ENCODE results near the gene ESYT2. TPM values are rescaled to one million over a fixed set of nuclear protein-coding genes. Genes with fewer than 3 reads are reported as not detected.

The ESYT2 gene
- total RNA-seq, 1 experiment from 2014 or later, result 59.4 TPM

- Histone ChIP-seq H3K4me3 (ENCODE audit: low read depth, low read length) (no peak overlapping the region), H3K36me3 (ENCODE audit: control insufficient read depth, insufficient read depth, low read length) (peaks cover 2% of the 10 kb centered on the region), H3K27me3 (replicated peaks; ENCODE audit: control insufficient read depth, insufficient read depth, low read length) (no peaks in the 10 kb centered on the region), H3K9me3 (no peaks in the 10 kb centered on the region), H3K4me1 (no peaks in the 10 kb centered on the region)
- Mint-ChIP-seq H3K36me3 (ENCODE audit: insufficient read depth, unreplicated experiment) (peaks cover 62% of the 10 kb centered on the region), H3K9me3 (ENCODE audit: unreplicated experiment) (no peaks in the 10 kb centered on the region), H3K4me1 (ENCODE audit: low read depth, unreplicated experiment) (peaks cover 5% of the 10 kb centered on the region), H3K27ac (ENCODE audit: unreplicated experiment) (no peak overlapping the region), H3K4me3 (ENCODE audit: unreplicated experiment) (no peak overlapping the region), H3K27me3 (ENCODE audit: insufficient read depth, unreplicated experiment) (no peaks in the 10 kb centered on the region)
- BruUV-seq (replicated peaks), result no TSS peak
- no peak for TF ChIP-seq CTCF (IDR thresholded peaks at IDR 0.05; ENCODE audit: insufficient read depth in 1 of 2, low read depth in 1 of 2, low read length in 1 of 2, severe bottlenecking in 1 of 2, unreplicated experiment in 1 of 2)
- ChIA-PET POLR2A (no interaction called here), CTCF (no interaction called here)
- DNase-seq, result no peak
- intact Hi-C loops (cut with micrococcal nuclease; ENCODE audit: unreplicated experiment), result no loop called here
Observed at GRCh38 chr7:158735935-158736334, 93.4 kb downstream of the ESYT2 start.

- DNase-seq, result no peak
- Histone ChIP-seq H3K36me3 (ENCODE audit: control insufficient read depth, insufficient read depth, low read length) (peaks cover 2% of the 10 kb centered on the region), H3K4me1 (no peaks in the 10 kb centered on the region), H3K9me3 (no peaks in the 10 kb centered on the region), H3K27me3 (replicated peaks; ENCODE audit: control insufficient read depth, insufficient read depth, low read length) (no peaks in the 10 kb centered on the region), H3K4me3 (ENCODE audit: low read depth, low read length) (no peak overlapping the region)
- no TSS peak for BruUV-seq (replicated peaks)
- Mint-ChIP-seq H3K9me3 (ENCODE audit: unreplicated experiment) (no peaks in the 10 kb centered on the region), H3K27ac (ENCODE audit: unreplicated experiment) (no peak overlapping the region), H3K36me3 (ENCODE audit: insufficient read depth, unreplicated experiment) (peaks cover 61% of the 10 kb centered on the region), H3K27me3 (ENCODE audit: insufficient read depth, unreplicated experiment) (no peaks in the 10 kb centered on the region), H3K4me3 (ENCODE audit: unreplicated experiment) (no peak overlapping the region), H3K4me1 (ENCODE audit: low read depth, unreplicated experiment) (no peaks in the 10 kb centered on the region)
- CTCF ChIA-PET, result no interaction called here
- intact Hi-C loops (cut with micrococcal nuclease; ENCODE audit: unreplicated experiment), result no loop called here
- POLR2A ChIA-PET, result no interaction called here
- no peak for TF ChIP-seq CTCF (IDR thresholded peaks at IDR 0.05; ENCODE audit: insufficient read depth in 1 of 2, low read depth in 1 of 2, low read length in 1 of 2, severe bottlenecking in 1 of 2, unreplicated experiment in 1 of 2)
Observed at GRCh38 chr7:158734861-158735260, 94.4 kb downstream of the ESYT2 start.

GRCh38 chr7:158733775-158734494 is 95.4 kb downstream of the ESYT2 start:
- POLR2A ChIA-PET, result no interaction called here
- intact Hi-C loops (cut with micrococcal nuclease; ENCODE audit: unreplicated experiment), result no loop called here
- Mint-ChIP-seq H3K36me3 (ENCODE audit: insufficient read depth, unreplicated experiment) (peaks cover 59% of the 10 kb centered on the region), H3K4me1 (ENCODE audit: low read depth, unreplicated experiment) (no peaks in the 10 kb centered on the region), H3K4me3 (ENCODE audit: unreplicated experiment) (no peak overlapping the region), H3K27me3 (ENCODE audit: insufficient read depth, unreplicated experiment) (no peaks in the 10 kb centered on the region), H3K27ac (ENCODE audit: unreplicated experiment) (no peak overlapping the region), H3K9me3 (ENCODE audit: unreplicated experiment) (no peaks in the 10 kb centered on the region)
- H3K27me3 ChIP-seq (replicated peaks; ENCODE audit: control insufficient read depth, insufficient read depth, low read length), result no peaks in the 10 kb centered on the region
- no peak overlapping the region for H3K4me3 ChIP-seq (ENCODE audit: low read depth, low read length)
- peak in 1 of 2 experiments; percentile 8 for TF ChIP-seq CTCF (IDR thresholded peaks at IDR 0.05; ENCODE audit: insufficient read depth in 1 of 2, low read depth in 1 of 2, low read length in 1 of 2, severe bottlenecking in 1 of 2, unreplicated experiment in 1 of 2)
- BruUV-seq (replicated peaks), result TSS peak; percentile 28
- no peak for DNase-seq
- CTCF ChIA-PET, result no interaction called here
- H3K9me3 ChIP-seq, result no peaks in the 10 kb centered on the region
- H3K36me3 ChIP-seq (ENCODE audit: control insufficient read depth, insufficient read depth, low read length), result no peaks in the 10 kb centered on the region; the same call in 1 of the 2 replicates
- no peaks in the 10 kb centered on the region for H3K4me1 ChIP-seq

All from Caco-2 (cell line).